Measurements from ENCODE around the gene MOGAT1. TPM values are rescaled to one million over a fixed set of nuclear protein-coding genes. Genes with fewer than 3 reads are reported as not detected.

Gene MOGAT1
- polyA plus RNA-seq, 1 of the 3 experiments (the other 2 are of a cell fraction) = not detected

DNA sequence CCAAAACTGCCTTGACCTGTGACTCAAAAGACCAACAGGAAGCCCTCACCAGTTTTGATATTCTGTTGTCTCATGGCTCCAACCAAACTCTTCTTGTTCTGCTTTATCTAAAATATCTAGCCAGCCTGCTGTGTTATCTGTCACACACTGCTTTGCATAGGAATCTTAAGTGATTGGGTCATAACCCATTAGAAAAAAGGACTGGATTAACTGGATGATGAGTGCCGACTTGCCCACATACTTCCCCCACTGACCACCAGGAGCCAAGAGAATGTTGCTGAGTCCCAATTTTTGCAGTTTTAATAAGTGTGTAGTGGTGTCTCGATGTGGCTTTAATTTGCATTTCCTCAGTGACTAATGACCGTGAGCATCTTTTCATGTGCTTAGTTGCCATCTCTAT, 6.5 kb downstream of the MOGAT1 start:
- Histone ChIP-seq H2AFZ (ENCODE audit: low read depth) (no peak overlapping the region), H4K20me1 (ENCODE audit: insufficient read depth) (no peaks in the 10 kb centered on the region), H3K9me2 (no peaks in the 10 kb centered on the region), H3K4me1 (ENCODE audit: control insufficient read depth in 1 of 2, insufficient read depth in 2 of 2, low read depth in 1 of 2, low read length in 1 of 2) (no peaks in the 10 kb centered on the region), H3K4me3 (ENCODE audit: low read depth in 2 of 2, low read length in 1 of 2) (no peak overlapping the region), H3K9me3 (no peaks in the 10 kb centered on the region), H3K4me2 (no peak overlapping the region), H3K9ac (no peak overlapping the region), H3K79me2 (ENCODE audit: insufficient read depth) (no peaks in the 10 kb centered on the region), H3K27me3 (ENCODE audit: insufficient read depth) (peaks cover 7% of the 10 kb centered on the region; the same call in 1 of the 2 replicates), H3F3A (replicated peaks; ENCODE audit: insufficient read depth) (no peaks in the 10 kb centered on the region), H3K27ac (ENCODE audit: low read depth in 2 of 2, low read length in 1 of 2) (no peak overlapping the region), H3K36me3 (replicated peaks in 1 of 2; ENCODE audit: control insufficient read depth in 1 of 2, insufficient read depth in 2 of 2, low read length in 1 of 2) (no peaks in the 10 kb centered on the region)
- POLR2A ChIA-PET = no interaction called here
- DNase-seq = no peak
- TF ChIP-seq ZBTB33 (IDR thresholded peaks at IDR 0.05; ENCODE audit: borderline replicate concordance, low read depth) (no peak), PBX3 (IDR thresholded peaks at IDR 0.05) (no peak), TAF1 (IDR thresholded peaks at IDR 0.05; ENCODE audit: borderline replicate concordance, low read depth, low read length) (no peak)
- TF ChIP-seq, protein P1, sequence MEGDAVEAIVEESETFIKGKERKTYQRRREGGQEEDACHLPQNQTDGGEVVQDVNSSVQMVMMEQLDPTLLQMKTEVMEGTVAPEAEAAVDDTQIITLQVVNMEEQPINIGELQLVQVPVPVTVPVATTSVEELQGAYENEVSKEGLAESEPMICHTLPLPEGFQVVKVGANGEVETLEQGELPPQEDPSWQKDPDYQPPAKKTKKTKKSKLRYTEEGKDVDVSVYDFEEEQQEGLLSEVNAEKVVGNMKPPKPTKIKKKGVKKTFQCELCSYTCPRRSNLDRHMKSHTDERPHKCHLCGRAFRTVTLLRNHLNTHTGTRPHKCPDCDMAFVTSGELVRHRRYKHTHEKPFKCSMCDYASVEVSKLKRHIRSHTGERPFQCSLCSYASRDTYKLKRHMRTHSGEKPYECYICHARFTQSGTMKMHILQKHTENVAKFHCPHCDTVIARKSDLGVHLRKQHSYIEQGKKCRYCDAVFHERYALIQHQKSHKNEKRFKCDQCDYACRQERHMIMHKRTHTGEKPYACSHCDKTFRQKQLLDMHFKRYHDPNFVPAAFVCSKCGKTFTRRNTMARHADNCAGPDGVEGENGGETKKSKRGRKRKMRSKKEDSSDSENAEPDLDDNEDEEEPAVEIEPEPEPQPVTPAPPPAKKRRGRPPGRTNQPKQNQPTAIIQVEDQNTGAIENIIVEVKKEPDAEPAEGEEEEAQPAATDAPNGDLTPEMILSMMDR (IDR thresholded peaks at IDR 0.05) = peak; percentile 20; the same call in 1 of the 2 replicates
- WGBS (ENCODE audit: low lambda C conversion rate) = 73% methylated on average over 3 of the region's 3 CpGs
- CTCF ChIA-PET = interaction anchor here (1.2 to 3.0 kb wide), 4 partner anchors 10 to 225 kb away, joined by 3 to 14 read pairs (median 6); no protein-coding TSS in a partner anchor

- Histone ChIP-seq H3K9me2 (no peaks in the 10 kb centered on the region), H3K27ac (ENCODE audit: low read depth in 2 of 2, low read length in 1 of 2) (no peak overlapping the region), H3K9me3 (no peaks in the 10 kb centered on the region), H4K20me1 (ENCODE audit: insufficient read depth) (no peaks in the 10 kb centered on the region), H3K4me3 (ENCODE audit: low read depth in 2 of 2, low read length in 1 of 2) (no peak overlapping the region), H3F3A (replicated peaks; ENCODE audit: insufficient read depth) (no peaks in the 10 kb centered on the region), H3K36me3 (replicated peaks in 1 of 2; ENCODE audit: control insufficient read depth in 1 of 2, insufficient read depth in 2 of 2, low read length in 1 of 2) (no peaks in the 10 kb centered on the region), H3K9ac (no peak overlapping the region), H3K4me2 (no peak overlapping the region), H3K79me2 (ENCODE audit: insufficient read depth) (no peaks in the 10 kb centered on the region), H2AFZ (ENCODE audit: low read depth) (no peak overlapping the region), H3K27me3 (ENCODE audit: insufficient read depth) (peaks cover 7% of the 10 kb centered on the region; the same call in 1 of the 2 replicates), H3K4me1 (ENCODE audit: control insufficient read depth in 1 of 2, insufficient read depth in 2 of 2, low read depth in 1 of 2, low read length in 1 of 2) (no peaks in the 10 kb centered on the region)
- 72% methylated on average over 3 of the region's 3 CpGs for WGBS (ENCODE audit: low lambda C conversion rate)
- DNase-seq = no peak
- no peak for TF ChIP-seq POLR2AphosphoS5 (IDR thresholded peaks at IDR 0.05; ENCODE audit: low read depth, low read length)
- TF ChIP-seq FOXJ3 (CRISPR knock-in tag; IDR thresholded peaks at IDR 0.05) = no peak
- TF ChIP-seq NFIC (IDR thresholded peaks at IDR 0.05; ENCODE audit: borderline replicate concordance) = no peak
- no peak for TF ChIP-seq RAD21 (IDR thresholded peaks at IDR 0.05; ENCODE audit: low read length)
- ChIA-PET POLR2A (no interaction called here), CTCF (interaction anchor here (1.0 to 1.4 kb wide), 2 partner anchors 12 to 178 kb away, joined by 3 to 5 read pairs; no protein-coding TSS in a partner anchor)
These were observed 12.3 kb downstream of the MOGAT1 start for GRCh38 chr2:222683805-222684204.

Measured in SK-N-SH (cell line).